Esophagus muscularis mucosa (tissue), 3 donors: ENCODE results near the gene DTNBP1.

Experiments used
- POLR2A ChIP-seq: fragments of 450-650 bp; IDR thresholded peaks from one replicate; pipeline ENCODE4 v1.6.1; 2017; ENCODE audit warnings: antibody characterized with exemption, moderate library complexity, mild to moderate bottlenecking, low read depth
- POLR2AphosphoS5 ChIP-seq, 2 donors: sonication (generic); formaldehyde crosslinking; IDR thresholded peaks; one replicate each; pipeline ENCODE4 v1.6.1; 2017; ENCODE audit warnings: antibody characterized with exemption in 2 of 2
- TF ChIP-seq, protein P1 (sequence below), 3 experiments: fragments of 200-600 bp in 2 of 3; fragments of 450-650 bp in 1 of 3; sonication (generic) in 2 of 3; IDR thresholded peaks; one replicate each; pipeline ENCODE4 v1.5.1; 2017 to 2019; ENCODE audit warnings: antibody characterized with exemption in 3 of 3, mild to moderate bottlenecking in 2 of 3, moderate library complexity in 1 of 3

DNA sequence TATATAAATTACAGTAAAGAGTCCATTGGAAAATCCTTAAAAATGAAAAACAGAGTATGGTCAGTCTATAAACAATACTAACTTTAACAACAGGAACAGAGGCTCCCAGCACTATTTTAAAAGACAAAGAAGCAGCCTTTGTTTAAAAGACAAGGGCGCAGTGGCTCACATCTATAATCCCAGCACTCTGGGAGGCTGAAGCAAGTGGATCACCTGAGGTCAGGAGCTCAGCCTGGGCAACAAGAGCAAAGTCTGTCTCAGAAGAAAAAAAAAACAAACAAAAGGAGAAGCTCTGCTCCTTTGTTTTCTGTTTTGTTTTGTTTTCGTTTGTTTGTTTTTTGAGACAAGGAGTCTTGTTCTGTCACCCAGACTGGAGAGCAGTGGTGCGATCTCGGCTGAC lies 89.4 kb downstream of the DTNBP1 start:
- TF ChIP-seq, protein P1, sequence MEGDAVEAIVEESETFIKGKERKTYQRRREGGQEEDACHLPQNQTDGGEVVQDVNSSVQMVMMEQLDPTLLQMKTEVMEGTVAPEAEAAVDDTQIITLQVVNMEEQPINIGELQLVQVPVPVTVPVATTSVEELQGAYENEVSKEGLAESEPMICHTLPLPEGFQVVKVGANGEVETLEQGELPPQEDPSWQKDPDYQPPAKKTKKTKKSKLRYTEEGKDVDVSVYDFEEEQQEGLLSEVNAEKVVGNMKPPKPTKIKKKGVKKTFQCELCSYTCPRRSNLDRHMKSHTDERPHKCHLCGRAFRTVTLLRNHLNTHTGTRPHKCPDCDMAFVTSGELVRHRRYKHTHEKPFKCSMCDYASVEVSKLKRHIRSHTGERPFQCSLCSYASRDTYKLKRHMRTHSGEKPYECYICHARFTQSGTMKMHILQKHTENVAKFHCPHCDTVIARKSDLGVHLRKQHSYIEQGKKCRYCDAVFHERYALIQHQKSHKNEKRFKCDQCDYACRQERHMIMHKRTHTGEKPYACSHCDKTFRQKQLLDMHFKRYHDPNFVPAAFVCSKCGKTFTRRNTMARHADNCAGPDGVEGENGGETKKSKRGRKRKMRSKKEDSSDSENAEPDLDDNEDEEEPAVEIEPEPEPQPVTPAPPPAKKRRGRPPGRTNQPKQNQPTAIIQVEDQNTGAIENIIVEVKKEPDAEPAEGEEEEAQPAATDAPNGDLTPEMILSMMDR (IDR thresholded peaks at IDR 0.05): no peak
- no peak for TF ChIP-seq POLR2A
- TF ChIP-seq POLR2AphosphoS5 (IDR thresholded peaks at IDR 0.05): no peak
